Neural progenitor cell (in vitro differentiated cells): ENCODE results near the gene FAM124A. TPM values are rescaled to one million over a fixed set of nuclear protein-coding genes. Genes with fewer than 3 reads are reported as not detected.
A peak's percentile ranks its signal among the peaks of the same experiment; 100 is the strongest.

Experiments used
- DNase-seq: peaks from one replicate; pipeline ENCODE4 v3.0.0-alpha.2; 2016; ENCODE audit warnings: low spot score
- H2AFZ ChIP-seq: fragments of 200-600 bp; sonication (generic); replicated peaks from 2 replicates; pipeline ENCODE4 v1.6.1; 2016; ENCODE audit warnings: antibody characterized with exemption
- H3F3A ChIP-seq: fragments of 200-600 bp; sonication (generic); 2 replicates; pipeline ENCODE4 v1.6.1; 2016; ENCODE audit warnings: antibody characterized with exemption, low read depth
- H3K27ac ChIP-seq: fragments of 200-600 bp; sonication (generic); 2 replicates; pipeline ENCODE4 v1.5.1; 2016; ENCODE audit warnings: mild to moderate bottlenecking
- H3K27me3 ChIP-seq: fragments of 200-600 bp; sonication (generic); 2 replicates; pipeline ENCODE4 v1.6.1; 2016; ENCODE audit warnings: mild to moderate bottlenecking, moderate library complexity
- H3K36me3 ChIP-seq: fragments of 200-600 bp; sonication (generic); 2 replicates; pipeline ENCODE4 v1.5.1; 2016
- H3K4me1 ChIP-seq: fragments of 200-600 bp; sonication (generic); 2 replicates; pipeline ENCODE4 v1.6.1; 2016; ENCODE audit warnings: mixed run types
- H3K4me2 ChIP-seq: fragments of 200-600 bp; sonication (generic); 2 replicates; pipeline ENCODE4 v1.6.1; 2016
- H3K4me3 ChIP-seq: fragments of 200-600 bp; sonication (generic); 2 replicates; pipeline ENCODE4 v1.5.1; 2016
- H3K79me2 ChIP-seq: fragments of 200-600 bp; sonication (generic); 2 replicates; pipeline ENCODE4 v1.6.1; 2016; ENCODE audit warnings: low read depth
- H3K9ac ChIP-seq: fragments of 200-600 bp; sonication (generic); 2 replicates; pipeline ENCODE4 v1.6.1; 2016
- H3K9me3 ChIP-seq: fragments of 200-600 bp; sonication (generic); 2 replicates; pipeline ENCODE4 v1.5.1; 2016; ENCODE audit warnings: low read depth
- H4K20me1 ChIP-seq: fragments of 200-600 bp; sonication (generic); 2 replicates; pipeline ENCODE4 v1.6.1; 2016; ENCODE audit warnings: low read depth
- H3K27ac Mint-ChIP-seq: 3 replicates; pipeline ENCODE4 v1.8.0; 2021; ENCODE audit warnings: mixed read lengths
- H3K27me3 Mint-ChIP-seq: 2 replicates; pipeline ENCODE4 v1.8.0; 2022; ENCODE audit warnings: low read depth, mild to moderate bottlenecking, inconsistent platforms, moderate library complexity, mixed read lengths; ENCODE audit not compliant: insufficient read depth
- H3K36me3 Mint-ChIP-seq: 3 replicates; pipeline ENCODE4 v1.8.0; 2021; ENCODE audit warnings: mixed read lengths
- H3K4me1 Mint-ChIP-seq: 3 replicates; pipeline ENCODE4 v1.8.0; 2021; ENCODE audit warnings: mixed read lengths
- H3K4me3 Mint-ChIP-seq: 3 replicates; pipeline ENCODE4 v1.8.0; 2021; ENCODE audit warnings: mild to moderate bottlenecking, moderate library complexity, mixed read lengths
- H3K9me3 Mint-ChIP-seq: 3 replicates; pipeline ENCODE4 v1.8.0; 2020; ENCODE audit warnings: mixed read lengths
- CTCF ChIP-seq: fragments of 200-600 bp; sonication (generic); IDR thresholded peaks from 2 replicates; pipeline ENCODE4 v1.5.1; 2017; ENCODE audit warnings: antibody characterized with exemption, mild to moderate bottlenecking
- EZH2 ChIP-seq: fragments of 200-600 bp; sonication (generic); IDR thresholded peaks from 2 replicates; pipeline ENCODE4 v1.6.1; 2017; ENCODE audit warnings: antibody characterized with exemption, mild to moderate bottlenecking, moderate library complexity
- EZH2phosphoT487 ChIP-seq: fragments of 200-600 bp; sonication (generic); IDR thresholded peaks from 2 replicates; pipeline ENCODE4 v1.6.1; 2017; ENCODE audit warnings: antibody characterized with exemption
- total RNA-seq: library from RNA; depleted of rRNA; stranded (reverse); fragments of >200 nt; gene quantifications from 2 replicates; pipeline ENCODE4 v1.2.3, GENCODE V29; 2015; ENCODE audit warnings: low replicate concordance

FAM124A gene
- total RNA-seq, 1 donor from 2014 or later: 22.6 TPM

- Histone ChIP-seq H3K4me1 (peaks cover 32% of the 10 kb centered on the region), H3K4me3 (peak overlapping the region; percentile 78), H3K27ac (no peak overlapping the region)
Observed at GRCh38 chr13:51221108-51221507, 1.1 kb upstream of the FAM124A start.

GRCh38 chr13:51221674-51222036 lies 543 bp upstream of the FAM124A start:
- Histone ChIP-seq H3K9ac (no peak overlapping the region), H3K36me3 (no peaks in the 10 kb centered on the region), H3K27ac (no peak overlapping the region), H3K27me3 (peaks cover 13% of the 10 kb centered on the region), H3K79me2 (peaks cover 38% of the 10 kb centered on the region), H2AFZ (peak overlapping the region; percentile 74), H3K4me2 (peak overlapping the region; percentile 93), H3K4me1 (peaks cover 33% of the 10 kb centered on the region), H3F3A (peaks cover 34% of the 10 kb centered on the region), H4K20me1 (peaks cover 30% of the 10 kb centered on the region), H3K4me3 (peak overlapping the region; percentile 78), H3K9me3 (no peaks in the 10 kb centered on the region)
- TF ChIP-seq CTCF: no peak
- no peak for TF ChIP-seq EZH2phosphoT487
- no peak for TF ChIP-seq EZH2
- peaks cover 11% of the 10 kb centered on the region for H3K36me3 Mint-ChIP-seq
- no peak overlapping the region for H3K27ac Mint-ChIP-seq
- peaks cover 11% of the 10 kb centered on the region for H3K27me3 Mint-ChIP-seq
- H3K9me3 Mint-ChIP-seq: no peaks in the 10 kb centered on the region
- peak overlapping the region; percentile 88 for H3K4me3 Mint-ChIP-seq
- H3K4me1 Mint-ChIP-seq: peaks cover 19% of the 10 kb centered on the region
- peak; percentile 42 for DNase-seq

More at GRCh38 chr13:51221108-51221507, 1.1 kb upstream of the FAM124A start:
- H3K4me1 Mint-ChIP-seq: peaks cover 19% of the 10 kb centered on the region
- TF ChIP-seq EZH2: no peak
- no peak for TF ChIP-seq EZH2phosphoT487
- no peak for TF ChIP-seq CTCF
- peak overlapping the region; percentile 88 for H3K4me3 Mint-ChIP-seq
- no peaks in the 10 kb centered on the region for H3K36me3 ChIP-seq
- peak overlapping the region; percentile 93 for H3K4me2 ChIP-seq
- H3K27me3 ChIP-seq: peaks cover 13% of the 10 kb centered on the region
- H3K9me3 Mint-ChIP-seq: peaks cover 2% of the 10 kb centered on the region
- peaks cover 32% of the 10 kb centered on the region for H3K79me2 ChIP-seq
- H3K36me3 Mint-ChIP-seq: peaks cover 9% of the 10 kb centered on the region
- peaks cover 24% of the 10 kb centered on the region for H4K20me1 ChIP-seq
- H3F3A ChIP-seq: peaks cover 28% of the 10 kb centered on the region
- H3K9ac ChIP-seq: no peak overlapping the region
- DNase-seq: no peak
- no peaks in the 10 kb centered on the region for H3K9me3 ChIP-seq
- no peak overlapping the region for H2AFZ ChIP-seq
- no peak overlapping the region for H3K27ac Mint-ChIP-seq
- peaks cover 11% of the 10 kb centered on the region for H3K27me3 Mint-ChIP-seq

GRCh38 chr13:51222686-51223559 lies 725 bp downstream of the FAM124A start:
- Histone ChIP-seq H3K9me3 (no peaks in the 10 kb centered on the region), H3K4me1 (peaks cover 46% of the 10 kb centered on the region), H3K27me3 (peaks cover 13% of the 10 kb centered on the region), H3K27ac (peak overlapping the region; percentile 47), H3K36me3 (peaks cover 4% of the 10 kb centered on the region), H2AFZ (peak overlapping the region; percentile 56), H3F3A (peaks cover 47% of the 10 kb centered on the region), H3K4me3 (peak overlapping the region; percentile 78), H3K79me2 (peaks cover 50% of the 10 kb centered on the region), H4K20me1 (peaks cover 42% of the 10 kb centered on the region), H3K9ac (peak overlapping the region; percentile 65), H3K4me2 (peak overlapping the region; percentile 93)
- Mint-ChIP-seq H3K27me3 (peaks cover 7% of the 10 kb centered on the region), H3K9me3 (no peaks in the 10 kb centered on the region), H3K27ac (no peak overlapping the region), H3K36me3 (peaks cover 11% of the 10 kb centered on the region), H3K4me3 (peak overlapping the region; percentile 91), H3K4me1 (peaks cover 19% of the 10 kb centered on the region)
- TF ChIP-seq EZH2 (no peak), CTCF (no peak), EZH2phosphoT487 (no peak)
- DNase-seq: peak; percentile 74
